ENCODE data around the gene CD81.

The CD81 gene

GRCh38 chr11:2377511-2378443, 667 bp downstream of the CD81 start:
- no peak for DNase-seq

DNA sequence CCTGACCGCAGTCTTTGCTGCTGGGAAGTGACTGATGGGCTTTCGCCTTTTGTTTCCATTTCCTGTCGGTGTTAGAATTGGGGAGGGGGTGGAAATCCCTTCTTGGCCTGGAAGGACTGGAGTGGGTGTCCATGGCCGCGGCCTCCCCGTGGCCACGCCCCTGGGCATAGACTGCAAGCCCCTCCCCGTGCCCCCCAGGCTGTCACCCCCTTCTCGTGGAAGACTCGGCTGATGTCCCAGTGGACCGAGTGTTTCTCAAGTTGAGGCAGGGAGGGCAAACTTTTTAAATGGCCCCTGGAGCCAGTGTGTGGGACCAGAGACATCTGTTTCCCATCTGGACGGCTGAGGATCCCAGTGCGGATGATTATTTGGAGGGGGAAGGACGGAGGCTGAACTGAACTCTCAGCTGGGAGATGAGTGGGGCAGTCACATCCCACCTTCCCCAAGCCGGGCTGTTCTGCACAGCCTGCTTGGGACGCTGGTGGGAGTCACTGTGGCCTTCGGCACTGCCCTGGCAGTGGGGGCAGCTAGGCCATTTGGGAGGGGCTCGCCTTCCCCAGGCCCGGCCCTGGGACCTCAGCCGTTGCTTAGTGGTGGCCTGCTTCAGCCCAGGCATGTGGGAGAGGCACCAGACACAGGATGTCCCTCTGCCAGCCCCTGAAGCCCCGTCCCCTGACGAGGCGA, 1.6 kb downstream of the CD81 start:
- DNase-seq: no peak

DNA sequence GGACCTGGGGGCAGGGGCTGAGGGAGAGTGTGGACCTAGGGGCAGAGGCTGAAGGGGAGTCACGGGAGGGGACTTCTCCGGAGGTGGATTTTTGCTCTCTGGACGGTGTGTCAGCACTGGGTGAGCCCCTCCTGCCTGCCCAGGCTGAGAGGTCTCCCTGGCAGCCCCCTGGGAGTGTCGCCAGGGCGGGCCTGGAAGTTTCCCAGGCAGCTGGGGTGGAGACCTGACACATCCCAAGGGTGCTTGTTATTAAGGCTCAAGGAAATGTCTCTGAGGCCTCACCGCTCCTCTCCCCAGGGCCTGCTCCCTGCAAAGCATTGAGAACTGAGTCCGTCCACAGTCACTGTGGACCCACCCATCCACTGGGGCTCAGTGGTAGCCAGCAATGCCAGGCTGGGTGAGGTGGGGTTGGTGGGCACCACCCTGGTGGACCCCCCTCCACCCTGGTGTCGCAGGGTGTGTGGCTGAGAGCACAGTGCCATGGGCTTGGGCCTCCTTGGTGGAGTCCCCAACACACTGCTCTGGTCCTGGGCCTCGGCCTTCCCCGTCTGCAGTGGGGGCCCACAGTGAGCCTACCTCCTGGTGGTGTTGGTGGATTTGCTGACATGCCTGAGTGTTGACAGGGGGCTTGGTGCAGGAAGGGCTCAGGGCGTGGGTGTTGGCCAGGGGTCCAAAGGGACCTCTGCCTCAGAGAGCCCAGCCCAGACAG, 2.5 kb downstream of the CD81 start:
- no peak for DNase-seq

- no peak for DNase-seq
These were observed 3.3 kb downstream of the CD81 start for GRCh38 chr11:2380396-2380795.

GRCh38 chr11:2380807-2381350, 3.8 kb downstream of the CD81 start:
- DNase-seq: no peak

DNA sequence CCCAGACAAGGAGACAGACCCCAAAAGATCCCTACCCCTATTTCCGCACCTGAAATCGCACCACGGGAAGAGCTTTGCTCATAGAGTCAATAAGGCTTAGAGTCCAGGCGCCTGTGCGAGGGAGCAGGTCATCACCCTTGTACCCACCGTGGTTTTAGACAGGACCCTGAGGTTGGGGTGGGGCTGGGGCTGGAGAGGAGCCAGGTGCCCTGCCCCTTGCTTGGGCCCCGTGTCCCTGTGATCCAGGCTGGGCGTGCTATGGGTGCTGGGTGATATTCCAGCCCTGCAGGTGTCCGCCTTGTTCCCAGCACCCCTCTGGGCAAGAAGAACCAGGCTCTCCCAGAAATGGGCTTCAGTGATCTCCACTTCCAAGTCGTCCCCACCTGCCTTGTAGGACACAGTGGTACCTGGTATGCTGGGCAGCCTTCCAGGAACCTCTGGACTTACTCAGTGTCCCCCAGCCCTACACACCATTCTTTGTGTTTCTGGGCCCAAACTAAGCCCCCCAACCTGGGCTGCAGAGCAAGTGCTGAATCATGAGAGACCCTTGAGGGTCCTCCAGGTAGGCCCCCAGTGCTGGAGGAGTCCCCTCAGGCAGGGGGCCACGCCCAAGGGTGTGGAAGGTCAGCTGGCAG, 4.5 kb downstream of the CD81 start:
- no peak for DNase-seq

- DNase-seq: no peak
These were observed 5.0 kb downstream of the CD81 start for GRCh38 chr11:2382129-2382517.

DNA sequence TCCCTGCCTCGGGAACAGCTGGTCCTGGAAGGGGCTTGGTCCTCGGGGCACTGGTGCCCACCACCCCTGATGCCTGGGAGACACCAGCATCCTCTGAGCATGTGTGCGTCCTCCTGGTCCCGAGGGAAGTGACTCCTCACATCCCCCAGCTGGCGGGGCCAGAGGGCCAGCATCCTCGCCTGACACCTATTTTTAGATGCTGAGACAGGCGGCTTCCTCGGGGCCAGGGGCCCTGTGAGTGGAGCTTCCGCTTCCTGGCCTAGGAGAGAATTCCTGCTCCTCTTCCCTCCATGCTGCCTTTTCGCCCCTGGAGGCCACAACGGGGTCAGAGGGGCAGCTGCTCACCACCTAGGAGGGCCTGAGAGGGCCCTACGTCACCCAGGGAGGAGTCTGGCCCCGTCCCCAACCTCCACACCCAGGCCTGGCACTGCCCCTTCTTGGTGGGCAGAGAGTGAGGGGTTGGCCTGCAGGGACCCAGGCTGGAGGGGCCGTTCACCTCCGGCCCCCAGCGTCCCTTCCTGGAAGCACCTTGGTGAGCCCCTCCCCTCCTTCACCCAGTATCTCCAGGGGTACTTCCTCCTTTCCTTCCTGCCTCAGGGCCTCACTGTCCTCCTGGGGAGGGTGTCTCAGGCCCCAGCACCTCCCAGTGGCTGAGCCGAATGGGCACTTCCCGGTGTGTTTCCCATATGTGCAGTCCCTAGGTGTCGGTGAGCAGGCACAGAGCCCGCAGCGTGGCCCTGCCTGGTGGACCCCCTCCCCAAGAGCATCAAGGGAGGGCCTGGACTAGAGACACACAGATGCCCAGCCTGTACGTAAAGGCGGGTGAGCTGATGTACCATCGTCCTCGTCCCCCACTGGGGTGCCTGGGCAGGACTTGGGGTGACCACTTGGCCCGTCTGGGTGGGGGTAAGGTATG, 6.1 kb downstream of the CD81 start:
- no peak for DNase-seq

- DNase-seq: no peak
These were observed 7.0 kb downstream of the CD81 start for GRCh38 chr11:2383852-2384804.

DNA sequence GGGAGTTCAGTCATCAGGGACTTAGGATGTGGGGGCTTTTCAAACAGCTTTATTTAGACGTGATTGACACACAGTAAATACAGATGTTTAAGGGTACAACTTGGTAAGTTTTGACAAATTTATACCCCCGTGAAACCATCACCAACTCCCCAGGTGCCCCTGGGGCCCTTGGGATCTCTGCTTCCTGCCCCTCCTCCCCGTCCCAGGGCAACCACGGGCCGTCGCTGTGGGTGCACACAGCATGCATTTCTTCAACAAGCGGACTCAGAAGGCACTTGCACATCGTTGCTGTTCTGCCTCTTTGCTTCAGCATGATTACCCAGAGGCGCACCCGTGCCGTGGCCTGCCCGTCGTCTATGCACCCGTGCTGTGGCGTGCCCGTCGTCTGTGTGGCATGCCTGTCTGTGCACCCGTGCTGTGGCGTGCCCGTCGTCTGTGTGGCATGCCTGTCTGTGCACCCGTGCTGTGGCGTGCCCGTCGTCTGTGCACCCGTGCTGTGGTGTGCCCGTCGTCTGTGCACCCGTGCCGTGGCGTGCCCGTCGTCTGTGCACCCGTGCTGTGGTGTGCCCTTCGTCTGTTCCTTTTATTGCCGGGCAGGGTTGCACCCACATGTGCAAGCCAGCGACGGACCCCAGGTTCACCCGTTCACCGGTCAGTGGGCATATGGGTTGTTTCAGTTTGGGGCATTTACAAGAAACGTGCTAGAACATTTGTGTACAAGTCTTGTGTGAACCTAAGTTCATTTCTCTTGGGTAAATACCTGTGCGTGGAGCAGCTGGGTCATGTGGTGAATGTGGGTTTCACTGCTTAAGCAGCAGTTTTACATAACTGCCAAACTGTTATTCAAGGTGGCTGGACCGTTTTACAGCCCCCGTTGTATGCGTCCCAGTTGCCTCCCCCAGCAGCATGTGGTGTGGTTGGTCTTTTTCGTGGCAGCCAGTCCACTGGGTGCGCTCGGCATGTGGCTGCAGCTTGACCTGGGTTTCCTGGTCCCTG, 8.3 kb downstream of the CD81 start:
- no peak for DNase-seq

DNA sequence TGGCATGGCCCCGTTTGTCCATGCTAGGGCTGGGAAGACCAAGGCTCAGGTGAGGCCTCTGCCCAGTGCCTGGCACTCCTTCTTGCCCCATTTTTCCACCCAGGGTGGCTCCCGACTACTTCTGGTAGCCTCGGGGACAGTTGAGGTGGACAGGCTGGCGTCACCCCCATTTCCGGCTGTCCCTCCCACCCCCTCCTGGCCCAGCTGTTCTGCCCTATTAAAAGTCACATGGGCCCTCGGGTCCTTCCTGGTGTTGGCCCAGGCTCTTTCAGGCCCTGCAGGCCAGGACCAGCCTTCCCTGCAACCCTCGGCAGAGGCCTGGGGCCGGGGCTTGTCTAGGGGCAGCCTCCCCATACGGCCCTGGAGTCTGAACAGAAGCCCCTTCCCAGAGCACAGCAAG, 9.5 kb downstream of the CD81 start:
- DNase-seq: no peak

DNA sequence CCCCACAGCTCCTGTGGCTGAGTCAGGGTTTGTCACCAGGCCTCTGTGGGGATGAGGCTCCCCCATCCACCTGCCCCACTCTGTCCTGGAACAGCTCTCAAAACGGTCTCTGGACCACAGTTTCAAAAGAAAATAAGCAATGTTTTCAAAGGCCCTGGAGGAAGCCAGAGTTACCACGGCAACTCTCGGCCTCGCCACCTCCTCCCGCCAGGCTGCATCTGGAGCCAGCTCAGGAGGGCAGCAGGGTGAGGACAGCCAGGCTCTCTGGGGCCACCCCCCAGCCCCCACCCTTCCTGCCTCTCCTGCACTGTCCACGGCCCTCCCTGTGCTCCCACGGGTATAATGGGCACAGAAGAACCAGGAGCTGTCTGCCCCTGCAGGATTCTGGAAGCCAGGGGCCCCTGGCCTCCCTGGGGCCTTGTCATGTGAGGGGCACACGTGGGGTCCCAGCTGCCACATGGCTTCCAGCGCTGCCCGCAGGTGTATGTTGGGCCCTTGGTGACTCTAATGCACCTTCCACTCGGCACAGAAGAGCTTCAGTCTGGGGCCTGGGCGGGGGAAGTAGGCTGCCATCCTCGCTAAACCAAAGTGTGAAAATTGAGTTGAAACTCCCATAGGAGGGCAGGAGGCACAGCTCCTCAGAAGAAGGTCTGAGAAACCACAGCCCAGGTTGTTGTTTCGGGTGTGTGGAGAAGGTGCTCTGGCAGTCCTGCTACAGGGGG, 10.3 kb downstream of the CD81 start:
- DNase-seq: no peak

GRCh38 chr11:2388431-2389376, 11.6 kb downstream of the CD81 start:
- DNase-seq: no peak

- DNase-seq: no peak
These were observed 12.4 kb downstream of the CD81 start for GRCh38 chr11:2389377-2390026.

DNA sequence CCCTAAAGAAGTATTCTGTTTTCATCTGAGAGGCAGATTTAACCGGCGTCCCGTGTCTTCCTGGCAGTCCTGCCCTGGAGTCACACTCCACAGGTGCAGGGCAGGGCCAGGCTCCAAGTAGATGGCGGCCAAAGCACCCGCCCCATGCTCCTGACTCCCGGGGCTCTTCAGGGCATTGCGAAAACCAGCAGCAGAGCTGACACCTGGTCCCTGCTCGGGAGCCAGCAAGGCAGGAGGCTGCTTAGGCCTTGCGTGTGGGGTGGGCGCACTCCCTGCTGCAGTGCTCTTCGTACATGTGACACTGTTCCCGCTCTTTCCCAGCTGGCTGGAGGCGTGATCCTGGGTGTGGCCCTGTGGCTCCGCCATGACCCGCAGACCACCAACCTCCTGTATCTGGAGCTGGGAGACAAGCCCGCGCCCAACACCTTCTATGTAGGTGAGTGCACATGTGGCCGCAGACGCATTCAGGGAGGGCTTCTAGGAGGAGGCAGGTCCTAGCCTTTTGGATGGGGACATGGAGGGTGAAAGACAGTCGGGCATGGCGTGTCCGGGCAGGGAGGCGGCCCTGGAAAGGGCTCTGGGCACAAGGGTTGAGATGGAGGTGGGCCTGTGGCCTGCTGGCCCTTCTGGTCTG, 13.1 kb downstream of the CD81 start:
- no peak for DNase-seq

- no peak for DNase-seq
These were observed 13.6 kb downstream of the CD81 start for GRCh38 chr11:2390725-2391151.
